ENCODE measurements around the gene MDFIC. TPM values are rescaled to one million over a fixed set of nuclear protein-coding genes. Genes with fewer than 3 reads are reported as not detected.

The MDFIC gene
- total RNA-seq, 1 donor from 2014 or later: 13.3 TPM

- TF ChIP-seq, protein P1, sequence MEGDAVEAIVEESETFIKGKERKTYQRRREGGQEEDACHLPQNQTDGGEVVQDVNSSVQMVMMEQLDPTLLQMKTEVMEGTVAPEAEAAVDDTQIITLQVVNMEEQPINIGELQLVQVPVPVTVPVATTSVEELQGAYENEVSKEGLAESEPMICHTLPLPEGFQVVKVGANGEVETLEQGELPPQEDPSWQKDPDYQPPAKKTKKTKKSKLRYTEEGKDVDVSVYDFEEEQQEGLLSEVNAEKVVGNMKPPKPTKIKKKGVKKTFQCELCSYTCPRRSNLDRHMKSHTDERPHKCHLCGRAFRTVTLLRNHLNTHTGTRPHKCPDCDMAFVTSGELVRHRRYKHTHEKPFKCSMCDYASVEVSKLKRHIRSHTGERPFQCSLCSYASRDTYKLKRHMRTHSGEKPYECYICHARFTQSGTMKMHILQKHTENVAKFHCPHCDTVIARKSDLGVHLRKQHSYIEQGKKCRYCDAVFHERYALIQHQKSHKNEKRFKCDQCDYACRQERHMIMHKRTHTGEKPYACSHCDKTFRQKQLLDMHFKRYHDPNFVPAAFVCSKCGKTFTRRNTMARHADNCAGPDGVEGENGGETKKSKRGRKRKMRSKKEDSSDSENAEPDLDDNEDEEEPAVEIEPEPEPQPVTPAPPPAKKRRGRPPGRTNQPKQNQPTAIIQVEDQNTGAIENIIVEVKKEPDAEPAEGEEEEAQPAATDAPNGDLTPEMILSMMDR (IDR thresholded peaks at IDR 0.05): no peak
- no peaks in the 10 kb centered on the region for H3K9me3 ChIP-seq
- H3K4me3 ChIP-seq: no peak overlapping the region
- no peak overlapping the region for H3K27ac ChIP-seq
- no peaks in the 10 kb centered on the region for H3K36me3 ChIP-seq
- no peak for DNase-seq (ENCODE audit: low spot score in 2 of 2)
- intact Hi-C loops (cut with DNase I): no loop called here
- no peaks in the 10 kb centered on the region for H3K27me3 ChIP-seq
- no peaks in the 10 kb centered on the region for H3K4me1 ChIP-seq
These were observed 102.4 kb downstream of the MDFIC start for GRCh38 chr7:115024276-115024675.

DNA sequence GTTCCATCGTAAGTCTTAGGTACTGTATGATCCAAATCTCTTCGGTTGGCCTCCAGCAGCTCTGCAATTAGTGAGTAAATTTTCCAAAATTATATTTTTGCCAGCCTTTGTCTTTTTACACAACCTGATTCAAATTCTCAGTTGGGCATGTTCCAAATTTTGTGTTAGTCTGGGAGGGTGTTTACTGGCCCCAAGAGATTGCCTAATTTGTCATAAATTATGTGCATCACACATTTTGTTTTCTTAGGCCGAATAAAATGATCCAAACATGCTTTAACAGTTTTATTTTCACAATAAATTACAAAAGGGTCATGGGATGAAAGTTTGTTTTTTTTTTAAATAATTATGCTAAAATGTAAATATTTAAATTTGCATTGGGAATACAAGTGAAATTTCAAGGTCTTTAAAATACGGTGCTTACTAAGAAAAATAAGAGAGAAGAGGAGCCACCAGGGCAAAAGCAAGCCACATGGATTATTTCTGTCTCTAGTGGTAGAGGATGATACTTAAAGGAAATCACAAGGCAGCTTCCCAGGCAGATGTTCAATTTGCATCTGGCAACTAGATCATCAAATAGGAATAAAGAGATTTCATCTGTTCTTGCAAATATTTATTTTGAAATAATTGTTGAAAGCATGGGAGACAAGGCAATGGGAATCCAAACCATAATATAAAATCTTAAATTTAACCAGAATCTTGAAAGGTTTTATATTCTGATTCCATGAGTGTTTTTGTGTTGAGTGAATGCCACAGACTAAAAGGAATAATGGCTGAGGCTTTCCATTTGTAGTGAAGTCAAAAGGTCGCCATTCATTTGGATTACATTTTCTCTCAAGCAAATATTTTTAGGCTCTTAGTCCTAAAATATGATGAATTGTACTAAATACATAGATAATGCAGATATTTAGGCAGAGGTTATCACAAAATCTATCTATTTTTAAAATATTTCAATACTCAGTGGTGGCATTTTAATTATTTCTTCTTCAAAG, 111.1 kb downstream of the MDFIC start:
- no peak overlapping the region for H3K27ac ChIP-seq
- no peak overlapping the region for H3K4me3 ChIP-seq
- TF ChIP-seq, protein P1 (IDR thresholded peaks at IDR 0.05): no peak
- H3K36me3 ChIP-seq: no peaks in the 10 kb centered on the region
- DNase-seq (ENCODE audit: low spot score in 2 of 2): no peak
- no peaks in the 10 kb centered on the region for H3K27me3 ChIP-seq
- H3K4me1 ChIP-seq: no peaks in the 10 kb centered on the region
- H3K9me3 ChIP-seq: no peaks in the 10 kb centered on the region
- intact Hi-C loops (cut with DNase I): no loop called here

DNA sequence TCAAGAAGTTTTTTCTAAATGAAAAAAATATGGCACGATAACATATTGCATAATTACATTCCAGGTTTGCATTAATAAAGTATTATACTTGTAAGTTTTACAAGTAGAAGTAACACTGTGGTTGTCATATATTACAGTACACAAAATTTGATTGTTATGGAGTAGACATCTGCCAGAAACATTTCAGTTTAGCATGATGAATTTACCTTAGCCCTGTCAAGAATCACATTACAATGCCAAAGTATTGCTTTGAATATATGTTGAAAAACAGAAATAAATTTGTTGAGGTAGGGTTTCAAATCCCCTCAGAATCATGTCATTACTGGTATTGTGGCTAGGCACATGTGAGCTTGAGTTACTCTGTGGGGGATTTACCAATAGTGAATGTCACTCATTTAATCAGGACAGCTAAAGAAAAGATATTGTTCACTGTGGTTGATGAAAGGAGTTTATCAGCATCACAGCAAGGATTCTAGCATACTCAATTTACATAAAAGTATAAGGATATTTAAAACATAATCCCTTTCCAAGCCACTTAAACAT, 112.1 kb downstream of the MDFIC start:
- H3K36me3 ChIP-seq: no peaks in the 10 kb centered on the region
- H3K4me1 ChIP-seq: no peaks in the 10 kb centered on the region
- intact Hi-C loops (cut with DNase I): no loop called here
- H3K4me3 ChIP-seq: no peak overlapping the region
- no peaks in the 10 kb centered on the region for H3K9me3 ChIP-seq
- DNase-seq (ENCODE audit: low spot score in 2 of 2): no peak
- no peak overlapping the region for H3K27ac ChIP-seq
- H3K27me3 ChIP-seq: no peaks in the 10 kb centered on the region
- TF ChIP-seq, protein P1 (IDR thresholded peaks at IDR 0.05): no peak

GRCh38 chr7:115034515-115034914, 112.6 kb downstream of the MDFIC start:
- Histone ChIP-seq H3K27ac (no peak overlapping the region), H3K4me1 (no peaks in the 10 kb centered on the region), H3K4me3 (no peak overlapping the region), H3K36me3 (no peaks in the 10 kb centered on the region), H3K27me3 (no peaks in the 10 kb centered on the region), H3K9me3 (no peaks in the 10 kb centered on the region)
- TF ChIP-seq, protein P1 (IDR thresholded peaks at IDR 0.05): no peak
- intact Hi-C loops (cut with DNase I): no loop called here
- DNase-seq (ENCODE audit: low spot score in 2 of 2): no peak

- intact Hi-C loops (cut with DNase I): no loop called here
- TF ChIP-seq, protein P1 (IDR thresholded peaks at IDR 0.05): no peak
- no peaks in the 10 kb centered on the region for H3K4me1 ChIP-seq
- no peak overlapping the region for H3K27ac ChIP-seq
- H3K4me3 ChIP-seq: no peak overlapping the region
- no peaks in the 10 kb centered on the region for H3K36me3 ChIP-seq
- H3K9me3 ChIP-seq: no peaks in the 10 kb centered on the region
- no peaks in the 10 kb centered on the region for H3K27me3 ChIP-seq
- no peak for DNase-seq (ENCODE audit: low spot score in 2 of 2)
These were observed 115.4 kb downstream of the MDFIC start for GRCh38 chr7:115037128-115037802.
